ENCODE data around the gene TMEM170B.
A peak's percentile ranks its signal among the peaks of the same experiment; 100 is the strongest.

TMEM170B gene

GRCh38 chr6:11514672-11515071 is 22.9 kb upstream of the TMEM170B start:
- TF ChIP-seq, protein P1, sequence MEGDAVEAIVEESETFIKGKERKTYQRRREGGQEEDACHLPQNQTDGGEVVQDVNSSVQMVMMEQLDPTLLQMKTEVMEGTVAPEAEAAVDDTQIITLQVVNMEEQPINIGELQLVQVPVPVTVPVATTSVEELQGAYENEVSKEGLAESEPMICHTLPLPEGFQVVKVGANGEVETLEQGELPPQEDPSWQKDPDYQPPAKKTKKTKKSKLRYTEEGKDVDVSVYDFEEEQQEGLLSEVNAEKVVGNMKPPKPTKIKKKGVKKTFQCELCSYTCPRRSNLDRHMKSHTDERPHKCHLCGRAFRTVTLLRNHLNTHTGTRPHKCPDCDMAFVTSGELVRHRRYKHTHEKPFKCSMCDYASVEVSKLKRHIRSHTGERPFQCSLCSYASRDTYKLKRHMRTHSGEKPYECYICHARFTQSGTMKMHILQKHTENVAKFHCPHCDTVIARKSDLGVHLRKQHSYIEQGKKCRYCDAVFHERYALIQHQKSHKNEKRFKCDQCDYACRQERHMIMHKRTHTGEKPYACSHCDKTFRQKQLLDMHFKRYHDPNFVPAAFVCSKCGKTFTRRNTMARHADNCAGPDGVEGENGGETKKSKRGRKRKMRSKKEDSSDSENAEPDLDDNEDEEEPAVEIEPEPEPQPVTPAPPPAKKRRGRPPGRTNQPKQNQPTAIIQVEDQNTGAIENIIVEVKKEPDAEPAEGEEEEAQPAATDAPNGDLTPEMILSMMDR (IDR thresholded peaks at IDR 0.05; ENCODE audit: insufficient read depth, low read depth, low read length, missing control alignments), result no peak
- no peak for DNase-seq (ENCODE audit: low read depth)
- H3K4me3 ChIP-seq (ENCODE audit: low read length), result no peak overlapping the region

- H3K4me3 ChIP-seq (ENCODE audit: low read length), result no peak overlapping the region
- TF ChIP-seq, protein P1 (IDR thresholded peaks at IDR 0.05; ENCODE audit: insufficient read depth, low read depth, low read length, missing control alignments), result no peak
- DNase-seq (ENCODE audit: low read depth), result no peak
Measured at GRCh38 chr6:11515763-11516162, 21.8 kb upstream of the TMEM170B start.

DNA sequence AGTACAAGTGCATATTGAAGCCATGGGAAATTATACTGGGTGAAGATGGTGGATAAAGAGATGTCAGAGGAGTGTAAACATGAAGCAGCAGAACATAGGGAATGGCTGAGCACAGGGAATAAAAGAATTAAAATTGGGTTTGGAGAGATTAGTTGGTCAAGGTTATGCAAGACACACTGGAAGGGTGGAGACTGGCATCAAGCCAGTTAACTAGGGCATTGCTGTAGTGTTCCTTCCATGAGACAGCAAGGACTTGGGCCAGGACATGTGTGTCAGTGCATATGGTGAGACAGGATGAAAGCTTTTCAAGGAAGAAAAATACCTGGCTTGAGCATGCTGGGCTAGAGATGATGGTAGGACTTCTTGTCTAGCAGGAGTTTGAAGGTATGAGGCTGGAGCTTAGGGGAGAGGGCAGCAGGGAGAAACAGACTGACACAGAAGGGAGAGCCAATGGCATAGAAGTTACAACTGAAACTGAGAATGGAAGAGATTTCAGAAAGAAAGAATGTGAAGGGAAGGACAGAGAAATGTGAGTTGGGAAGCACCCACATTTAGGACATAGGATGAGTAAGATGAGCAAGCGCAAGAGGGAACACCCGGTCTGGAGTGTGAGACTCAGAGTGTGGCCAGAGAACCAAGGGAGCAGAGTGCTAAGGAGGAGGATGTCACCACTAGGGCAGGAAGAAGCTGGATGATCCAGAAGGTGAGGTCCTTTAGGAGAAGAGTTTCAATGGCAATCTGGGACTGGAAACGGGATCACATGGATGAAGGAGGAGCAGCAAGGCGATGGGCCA is 14.5 kb upstream of the TMEM170B start:
- DNase-seq (ENCODE audit: low read depth), result peak; percentile 65
- no peak overlapping the region for H3K4me3 ChIP-seq (ENCODE audit: low read length)
- TF ChIP-seq, protein P1 (IDR thresholded peaks at IDR 0.05; ENCODE audit: insufficient read depth, low read depth, low read length, missing control alignments), result no peak

GRCh38 chr6:11525468-11526155 is 11.9 kb upstream of the TMEM170B start:
- TF ChIP-seq, protein P1 (IDR thresholded peaks at IDR 0.05; ENCODE audit: insufficient read depth, low read depth, low read length, missing control alignments), result no peak
- H3K4me3 ChIP-seq (ENCODE audit: low read length), result no peak overlapping the region
- DNase-seq (ENCODE audit: low read depth), result peak; percentile 69

- TF ChIP-seq, protein P1 (IDR thresholded peaks at IDR 0.05; ENCODE audit: insufficient read depth, low read depth, low read length, missing control alignments), result no peak
- H3K4me3 ChIP-seq (ENCODE audit: low read length), result no peak overlapping the region
- no peak for DNase-seq (ENCODE audit: low read depth)
Measured at GRCh38 chr6:11526156-11526505, 11.4 kb upstream of the TMEM170B start.

DNA sequence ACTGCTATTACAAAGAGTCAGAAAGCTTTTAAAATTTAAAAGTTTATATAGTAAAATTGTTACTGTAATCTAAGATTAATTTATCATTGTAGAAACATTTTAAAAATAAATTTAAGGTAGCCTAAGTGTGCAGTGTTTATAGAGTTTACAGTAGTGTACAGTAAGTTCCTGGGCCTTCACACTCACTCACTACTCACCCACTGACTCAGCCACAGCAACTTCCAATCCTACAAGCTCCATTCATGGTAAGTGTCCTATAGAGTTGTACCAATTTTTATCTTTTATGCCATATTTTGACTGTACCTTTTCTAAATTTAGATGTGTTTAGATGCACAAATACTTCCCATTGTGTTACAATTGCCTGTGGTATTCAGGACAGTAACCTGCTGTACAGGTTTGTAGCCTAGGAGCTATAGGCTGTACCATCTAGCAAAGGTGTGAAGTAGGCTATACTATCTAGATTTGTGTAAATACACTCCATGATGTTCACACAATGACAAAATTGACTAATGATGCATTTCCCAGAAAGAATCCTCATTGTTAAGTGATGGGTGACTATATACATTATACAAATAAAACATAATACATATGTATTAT is 10.2 kb upstream of the TMEM170B start:
- peak; percentile 61 for DNase-seq (ENCODE audit: low read depth)
- no peak overlapping the region for H3K4me3 ChIP-seq (ENCODE audit: low read length)
- TF ChIP-seq, protein P1 (IDR thresholded peaks at IDR 0.05; ENCODE audit: insufficient read depth, low read depth, low read length, missing control alignments), result no peak
